Kidney epithelial cell (primary cell): ENCODE results near the gene MS4A4E. TPM values are rescaled to one million over a fixed set of nuclear protein-coding genes. Genes with fewer than 3 reads are reported as not detected.

Source experiments
- DNase-seq: peaks from one replicate; pipeline ENCODE4 v3.0.0-alpha.2; 2010; ENCODE audit warnings: low read depth
- H3K27me3 ChIP-seq: 2 replicates; pipeline ENCODE4 v1.6.0; 2011; ENCODE audit warnings: low read length; ENCODE audit not compliant: control insufficient read depth, insufficient read depth
- H3K36me3 ChIP-seq: 2 replicates; pipeline ENCODE4 v1.5.1; 2011; ENCODE audit warnings: low read length; ENCODE audit not compliant: control insufficient read depth, insufficient read depth
- H3K4me3 ChIP-seq: 2 replicates; pipeline ENCODE4 v1.5.1; 2011; ENCODE audit warnings: low read depth, mild to moderate bottlenecking, control low read depth, low read length
- total RNA-seq: library from RNA; depleted of rRNA; stranded (reverse); fragments of >200 nt; gene quantifications from 2 replicates; pipeline ENCODE4 v1.2.3, GENCODE V29; 2015
- TF ChIP-seq, protein P1 (sequence below): IDR thresholded peaks from 2 replicates; pipeline ENCODE4 v1.5.1; 2011; ENCODE audit warnings: mild to moderate bottlenecking, moderate library complexity, low read length, control low read depth, inconsistent platforms; ENCODE audit not compliant: insufficient read depth, poor library complexity, severe bottlenecking

Gene MS4A4E
- total RNA-seq, 1 donor from 2014 or later, result not detected

GRCh38 chr11:60170566-60170965 is 72.4 kb downstream of the MS4A4E start:
- no peaks in the 10 kb centered on the region for H3K36me3 ChIP-seq
- no peak for DNase-seq
- H3K4me3 ChIP-seq, result no peak overlapping the region
- H3K27me3 ChIP-seq, result no peaks in the 10 kb centered on the region
- TF ChIP-seq, protein P1, sequence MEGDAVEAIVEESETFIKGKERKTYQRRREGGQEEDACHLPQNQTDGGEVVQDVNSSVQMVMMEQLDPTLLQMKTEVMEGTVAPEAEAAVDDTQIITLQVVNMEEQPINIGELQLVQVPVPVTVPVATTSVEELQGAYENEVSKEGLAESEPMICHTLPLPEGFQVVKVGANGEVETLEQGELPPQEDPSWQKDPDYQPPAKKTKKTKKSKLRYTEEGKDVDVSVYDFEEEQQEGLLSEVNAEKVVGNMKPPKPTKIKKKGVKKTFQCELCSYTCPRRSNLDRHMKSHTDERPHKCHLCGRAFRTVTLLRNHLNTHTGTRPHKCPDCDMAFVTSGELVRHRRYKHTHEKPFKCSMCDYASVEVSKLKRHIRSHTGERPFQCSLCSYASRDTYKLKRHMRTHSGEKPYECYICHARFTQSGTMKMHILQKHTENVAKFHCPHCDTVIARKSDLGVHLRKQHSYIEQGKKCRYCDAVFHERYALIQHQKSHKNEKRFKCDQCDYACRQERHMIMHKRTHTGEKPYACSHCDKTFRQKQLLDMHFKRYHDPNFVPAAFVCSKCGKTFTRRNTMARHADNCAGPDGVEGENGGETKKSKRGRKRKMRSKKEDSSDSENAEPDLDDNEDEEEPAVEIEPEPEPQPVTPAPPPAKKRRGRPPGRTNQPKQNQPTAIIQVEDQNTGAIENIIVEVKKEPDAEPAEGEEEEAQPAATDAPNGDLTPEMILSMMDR, result no peak

DNA sequence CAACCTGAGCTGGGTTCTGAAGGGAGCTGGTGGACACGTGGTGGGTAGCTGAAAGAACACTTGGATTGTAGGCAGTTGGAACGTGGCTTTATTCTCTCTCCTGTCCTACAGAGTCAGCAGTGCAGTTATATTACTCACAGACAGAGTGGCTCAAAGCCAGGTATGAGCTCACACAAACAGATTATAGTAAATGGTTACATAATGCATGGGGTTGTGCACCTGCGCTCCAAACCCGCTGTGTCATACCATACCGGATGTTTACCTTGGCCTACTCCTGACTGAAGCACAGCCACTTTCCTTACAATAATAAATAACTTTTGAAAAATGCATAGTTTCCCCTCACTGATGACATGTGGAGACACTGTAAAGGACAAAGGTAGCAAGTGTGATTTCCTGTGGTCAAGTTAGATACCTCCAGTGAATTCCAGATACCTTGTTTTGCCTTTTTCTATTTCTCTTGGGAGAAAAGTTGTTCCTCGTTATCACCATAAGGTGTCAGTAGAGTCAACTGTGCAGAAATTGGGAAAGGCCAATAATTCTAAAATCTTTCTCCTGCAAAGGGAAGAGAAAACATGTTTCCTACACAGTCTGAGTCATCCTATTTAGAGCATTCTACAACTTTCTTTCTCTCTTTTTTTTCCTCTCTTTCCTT is 73.5 kb downstream of the MS4A4E start:
- no peaks in the 10 kb centered on the region for H3K27me3 ChIP-seq
- TF ChIP-seq, protein P1, result peak; percentile 34
- H3K4me3 ChIP-seq, result no peak overlapping the region
- DNase-seq, result peak; percentile 26
- no peaks in the 10 kb centered on the region for H3K36me3 ChIP-seq

DNA sequence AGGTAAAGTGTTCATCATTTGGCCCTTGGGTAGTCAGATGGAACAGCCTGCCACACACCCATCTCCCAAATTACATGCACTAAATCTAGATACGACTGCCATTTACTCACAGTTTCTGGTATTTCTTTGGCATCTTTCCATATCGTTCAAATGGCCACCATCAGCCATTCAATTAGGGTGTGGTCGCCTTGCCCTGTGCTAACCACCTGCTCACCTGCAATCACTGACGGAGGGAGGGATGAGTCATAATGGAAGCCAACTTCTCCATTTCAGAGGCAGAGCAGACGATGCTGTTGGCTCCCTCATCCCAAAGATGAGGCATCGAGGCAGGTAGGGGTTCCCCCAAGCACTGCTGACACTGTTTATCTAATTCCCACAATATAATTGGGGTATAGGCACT is 74.6 kb downstream of the MS4A4E start:
- DNase-seq, result no peak
- TF ChIP-seq, protein P1, result no peak
- Histone ChIP-seq H3K36me3 (no peaks in the 10 kb centered on the region), H3K27me3 (no peaks in the 10 kb centered on the region), H3K4me3 (no peak overlapping the region)

- Histone ChIP-seq H3K27me3 (no peaks in the 10 kb centered on the region), H3K4me3 (no peak overlapping the region), H3K36me3 (no peaks in the 10 kb centered on the region)
- TF ChIP-seq, protein P1, result no peak
- DNase-seq, result no peak
Measured at GRCh38 chr11:60165951-60166350, 77.0 kb downstream of the MS4A4E start.

DNA sequence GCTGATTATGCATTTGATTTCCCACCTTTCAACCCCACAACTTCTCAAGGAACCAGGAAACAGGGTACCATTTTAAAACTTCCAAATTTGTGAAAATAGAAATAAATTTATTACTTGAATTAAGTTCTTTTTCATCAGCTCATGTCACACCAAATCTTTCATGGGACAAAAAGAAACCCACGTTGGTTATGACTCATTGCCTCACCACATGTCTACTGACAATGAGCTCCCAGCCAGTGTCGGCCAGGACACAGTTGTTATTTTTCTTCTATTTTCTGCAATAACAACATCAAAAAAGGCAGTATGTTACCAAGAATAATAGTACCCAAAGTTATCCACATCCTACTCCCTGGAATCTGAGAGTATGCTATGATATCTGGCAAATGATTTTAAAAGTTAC is 77.4 kb downstream of the MS4A4E start:
- TF ChIP-seq, protein P1, result no peak
- H3K4me3 ChIP-seq, result no peak overlapping the region
- H3K27me3 ChIP-seq, result no peaks in the 10 kb centered on the region
- DNase-seq, result no peak
- no peaks in the 10 kb centered on the region for H3K36me3 ChIP-seq

- TF ChIP-seq, protein P1, result no peak
- DNase-seq, result no peak
- H3K27me3 ChIP-seq, result no peaks in the 10 kb centered on the region
- H3K36me3 ChIP-seq, result no peaks in the 10 kb centered on the region
- no peak overlapping the region for H3K4me3 ChIP-seq
Measured at GRCh38 chr11:60164550-60165075, 78.3 kb downstream of the MS4A4E start.
